Stimulated activated CD8-positive, alpha-beta memory T cell treated with anti-CD3 and anti-CD28 coated beads, Interleukin-2, amount 100 ng/mL, for 48 hours (primary cell): ENCODE measurements around the gene RPL29.
A peak's percentile ranks its signal among the peaks of the same experiment; 100 is the strongest.

ENCODE experiments used
- DNase-seq, 2 donors: peaks; one replicate each; pipeline ENCODE4 v3.0.0-alpha.2; 2020; ENCODE audit warnings: low read depth in 2 of 2

Gene RPL29

GRCh38 chr3:51982838-51983577, 12.7 kb downstream of the RPL29 start, which contains the start of gene ACY1:
Gene ACY1 (plus strand): TSS chr3:51983535. CDS start chr3:51984065, 530 bp downstream.
- peak; percentile 71 to 75 for DNase-seq

- DNase-seq = no peak
Measured at GRCh38 chr3:51982352-51982837, 13.3 kb downstream of the RPL29 start.

GRCh38 chr3:51980253-51980652, 15.4 kb downstream of the RPL29 start:
- no peak for DNase-seq

GRCh38 chr3:51978143-51978502, 17.6 kb downstream of the RPL29 start:
- DNase-seq = no peak

GRCh38 chr3:51977446-51978142, 18.1 kb downstream of the RPL29 start:
- DNase-seq = no peak

- DNase-seq = no peak
Measured at GRCh38 chr3:51975852-51976549, 19.7 kb downstream of the RPL29 start.

GRCh38 chr3:51974963-51975851, 20.5 kb downstream of the RPL29 start, which contains the start of gene ABHD14A:
Gene ABHD14A (plus strand): TSS chr3:51975064. CDS start chr3:51975136, 72 bp downstream.
- DNase-seq = peak; percentile 55 to 57

GRCh38 chr3:51974277-51974962, 21.3 kb downstream of the RPL29 start:
- DNase-seq = no peak

- no peak for DNase-seq
Measured at GRCh38 chr3:51971350-51971749, 24.3 kb downstream of the RPL29 start.

- DNase-seq = no peak
Measured at GRCh38 chr3:51970606-51971300, 24.9 kb downstream of the RPL29 start.

GRCh38 chr3:51969841-51970240, 25.9 kb downstream of the RPL29 start:
- DNase-seq = no peak

- DNase-seq = no peak
Measured at GRCh38 chr3:51968883-51969678, 26.6 kb downstream of the RPL29 start.

GRCh38 chr3:51968170-51968775, 27.4 kb downstream of the RPL29 start:
- no peak for DNase-seq

GRCh38 chr3:51967384-51968169, 28.1 kb downstream of the RPL29 start, which contains the start of gene PCBP4:
Gene PCBP4 (minus strand): TSS chr3:51967454. CDS start chr3:51961240, 6,214 bp downstream.
- no peak for DNase-seq

- DNase-seq = no peak
Measured at GRCh38 chr3:51966922-51967383, 28.7 kb downstream of the RPL29 start.

GRCh38 chr3:51966486-51966885, 29.2 kb downstream of the RPL29 start:
- DNase-seq = no peak

GRCh38 chr3:51966016-51966415, 29.7 kb downstream of the RPL29 start:
- no peak for DNase-seq

- DNase-seq = no peak
Measured at GRCh38 chr3:51964521-51964920, 31.2 kb downstream of the RPL29 start.
